Activated CD4-positive, alpha-beta T cell treated with anti-CD3 and anti-CD28 coated beads for 4 hours (primary cell): ENCODE results near the gene R3HCC1L.
"Not testable (repeated sequence)": the region's sequence is repeated elsewhere in the genome, so short reads cannot be mapped to it uniquely, and the experiment has no call there.

ENCODE experiments used
- DNase-seq, 2 donors: peaks; one replicate each; pipeline ENCODE4 v3.0.0-alpha.2; 2020

R3HCC1L gene

GRCh38 chr10:98182351-98182915, 48.0 kb downstream of the R3HCC1L start:
- not testable (repeated sequence) for DNase-seq

- no peak for DNase-seq
These were observed 52.2 kb downstream of the R3HCC1L start for GRCh38 chr10:98186681-98187080.

- DNase-seq = not testable (repeated sequence)
These were observed 56.3 kb downstream of the R3HCC1L start for GRCh38 chr10:98190773-98191172.

- no peak for DNase-seq
These were observed 58.6 kb downstream of the R3HCC1L start for GRCh38 chr10:98193037-98193436.

- no peak for DNase-seq
These were observed 60.2 kb downstream of the R3HCC1L start for GRCh38 chr10:98194633-98195032.

GRCh38 chr10:98195120-98195519, 60.7 kb downstream of the R3HCC1L start:
- DNase-seq = no peak

GRCh38 chr10:98196985-98197384, 62.5 kb downstream of the R3HCC1L start:
- DNase-seq = no peak

GRCh38 chr10:98201760-98202159, 67.3 kb downstream of the R3HCC1L start:
- DNase-seq = no peak

GRCh38 chr10:98202378-98202777, 67.9 kb downstream of the R3HCC1L start:
- no peak for DNase-seq

- no peak for DNase-seq
These were observed 70.9 kb downstream of the R3HCC1L start for GRCh38 chr10:98205351-98205750.

GRCh38 chr10:98208925-98209324, 74.5 kb downstream of the R3HCC1L start:
- DNase-seq = no peak

GRCh38 chr10:98209441-98209840, 75.0 kb downstream of the R3HCC1L start:
- DNase-seq = no peak

GRCh38 chr10:98212196-98212595, 77.7 kb downstream of the R3HCC1L start:
- no peak for DNase-seq

- no peak for DNase-seq
These were observed 79.3 kb downstream of the R3HCC1L start for GRCh38 chr10:98213740-98214139.

GRCh38 chr10:98215373-98215772, 80.9 kb downstream of the R3HCC1L start:
- DNase-seq = no peak

- DNase-seq = no peak
These were observed 83.3 kb downstream of the R3HCC1L start for GRCh38 chr10:98217801-98218200.

- DNase-seq = no peak
These were observed 89.4 kb downstream of the R3HCC1L start for GRCh38 chr10:98223874-98224273.

GRCh38 chr10:98224509-98224908, 90.1 kb downstream of the R3HCC1L start:
- DNase-seq = no peak

- DNase-seq = no peak
These were observed 90.5 kb downstream of the R3HCC1L start for GRCh38 chr10:98224996-98225395.

GRCh38 chr10:98226508-98227144, 92.2 kb downstream of the R3HCC1L start:
- no peak for DNase-seq

GRCh38 chr10:98227713-98228112, 93.3 kb downstream of the R3HCC1L start:
- DNase-seq = not testable (repeated sequence)

GRCh38 chr10:98228266-98228665, 93.8 kb downstream of the R3HCC1L start:
- DNase-seq = not testable (repeated sequence)

GRCh38 chr10:98231417-98231816, 97.0 kb downstream of the R3HCC1L start:
- DNase-seq = no peak

- no peak for DNase-seq
These were observed 101.4 kb downstream of the R3HCC1L start for GRCh38 chr10:98235846-98236245.

- no peak for DNase-seq
These were observed 102.4 kb downstream of the R3HCC1L start for GRCh38 chr10:98236862-98237261.
